ENCODE data around the gene BAG5. TPM values are rescaled to one million over a fixed set of nuclear protein-coding genes. Genes with fewer than 3 reads are reported as not detected.

The BAG5 gene
- total and polyA plus RNA-seq, 8 donors, result 22.7 to 32.1 (median 25.9) TPM

DNA sequence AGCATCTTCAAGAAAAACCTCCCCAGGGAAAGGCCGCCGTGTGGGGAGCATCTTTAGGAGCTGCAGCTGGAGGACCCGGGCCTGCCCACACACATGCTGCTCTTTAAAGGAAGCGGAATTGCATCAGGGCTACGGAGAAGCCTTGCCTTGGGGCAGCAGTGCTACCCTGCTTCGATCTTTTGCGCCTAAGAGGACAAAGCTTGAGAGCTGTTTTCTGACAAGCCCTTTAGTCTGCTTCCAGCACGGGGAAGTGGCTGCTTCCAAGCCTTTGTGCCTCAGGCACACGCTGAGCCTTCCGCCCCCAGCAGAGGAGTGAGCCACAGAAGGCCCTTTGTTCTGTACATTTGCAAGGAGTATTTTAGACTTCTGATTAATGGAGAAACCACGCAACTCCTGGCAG lies 31.8 kb upstream of the BAG5 start:
- TF ChIP-seq, protein P1, sequence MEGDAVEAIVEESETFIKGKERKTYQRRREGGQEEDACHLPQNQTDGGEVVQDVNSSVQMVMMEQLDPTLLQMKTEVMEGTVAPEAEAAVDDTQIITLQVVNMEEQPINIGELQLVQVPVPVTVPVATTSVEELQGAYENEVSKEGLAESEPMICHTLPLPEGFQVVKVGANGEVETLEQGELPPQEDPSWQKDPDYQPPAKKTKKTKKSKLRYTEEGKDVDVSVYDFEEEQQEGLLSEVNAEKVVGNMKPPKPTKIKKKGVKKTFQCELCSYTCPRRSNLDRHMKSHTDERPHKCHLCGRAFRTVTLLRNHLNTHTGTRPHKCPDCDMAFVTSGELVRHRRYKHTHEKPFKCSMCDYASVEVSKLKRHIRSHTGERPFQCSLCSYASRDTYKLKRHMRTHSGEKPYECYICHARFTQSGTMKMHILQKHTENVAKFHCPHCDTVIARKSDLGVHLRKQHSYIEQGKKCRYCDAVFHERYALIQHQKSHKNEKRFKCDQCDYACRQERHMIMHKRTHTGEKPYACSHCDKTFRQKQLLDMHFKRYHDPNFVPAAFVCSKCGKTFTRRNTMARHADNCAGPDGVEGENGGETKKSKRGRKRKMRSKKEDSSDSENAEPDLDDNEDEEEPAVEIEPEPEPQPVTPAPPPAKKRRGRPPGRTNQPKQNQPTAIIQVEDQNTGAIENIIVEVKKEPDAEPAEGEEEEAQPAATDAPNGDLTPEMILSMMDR (IDR thresholded peaks at IDR 0.05), result no peak
- no peaks in the 10 kb centered on the region for H3K27me3 ChIP-seq
- H3K4me3 ChIP-seq, result no peak overlapping the region
- H3K27ac ChIP-seq, result no peak overlapping the region
- H3K36me3 ChIP-seq, result peaks cover 0 to 23% of the 10 kb centered on the region in 2 donors
- ATAC-seq, result peak; percentile 33
- no peaks in the 10 kb centered on the region for H3K9me3 ChIP-seq
- peak in 1 of 4 donors; percentile 35 for DNase-seq
- H3K4me1 ChIP-seq, result no peaks in the 10 kb centered on the region
- intact Hi-C loops (cut with DNase I), result no loop called here

DNA sequence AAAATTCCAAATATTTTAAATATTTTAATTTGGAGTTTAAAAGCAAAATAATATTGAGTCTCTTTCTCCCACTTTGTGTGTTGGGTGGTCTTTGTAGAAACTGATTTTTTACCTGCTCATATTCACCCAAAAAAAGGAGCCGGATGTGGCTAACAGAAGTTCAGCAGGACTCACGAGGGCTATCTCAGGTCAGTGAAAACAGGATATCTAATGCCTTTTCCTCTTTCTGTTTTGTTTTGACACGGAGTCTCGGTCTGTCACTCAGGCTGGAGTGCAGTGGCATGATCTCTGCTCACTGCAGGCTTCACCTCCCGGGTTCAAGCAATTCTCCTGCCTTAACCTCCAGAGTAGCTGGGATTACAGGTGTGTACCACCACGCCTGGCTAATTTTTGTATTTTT lies 31.1 kb upstream of the BAG5 start:
- no peaks in the 10 kb centered on the region for H3K27me3 ChIP-seq
- no peak overlapping the region for H3K4me3 ChIP-seq
- intact Hi-C loops (cut with DNase I), result no loop called here
- H3K4me1 ChIP-seq, result no peaks in the 10 kb centered on the region
- ATAC-seq (no peak), DNase-seq (no peak)
- H3K9me3 ChIP-seq, result no peaks in the 10 kb centered on the region
- H3K27ac ChIP-seq, result no peak overlapping the region
- H3K36me3 ChIP-seq, result peaks cover 0 to 29% of the 10 kb centered on the region in 2 donors
- TF ChIP-seq, protein P1 (IDR thresholded peaks at IDR 0.05), result no peak

DNA sequence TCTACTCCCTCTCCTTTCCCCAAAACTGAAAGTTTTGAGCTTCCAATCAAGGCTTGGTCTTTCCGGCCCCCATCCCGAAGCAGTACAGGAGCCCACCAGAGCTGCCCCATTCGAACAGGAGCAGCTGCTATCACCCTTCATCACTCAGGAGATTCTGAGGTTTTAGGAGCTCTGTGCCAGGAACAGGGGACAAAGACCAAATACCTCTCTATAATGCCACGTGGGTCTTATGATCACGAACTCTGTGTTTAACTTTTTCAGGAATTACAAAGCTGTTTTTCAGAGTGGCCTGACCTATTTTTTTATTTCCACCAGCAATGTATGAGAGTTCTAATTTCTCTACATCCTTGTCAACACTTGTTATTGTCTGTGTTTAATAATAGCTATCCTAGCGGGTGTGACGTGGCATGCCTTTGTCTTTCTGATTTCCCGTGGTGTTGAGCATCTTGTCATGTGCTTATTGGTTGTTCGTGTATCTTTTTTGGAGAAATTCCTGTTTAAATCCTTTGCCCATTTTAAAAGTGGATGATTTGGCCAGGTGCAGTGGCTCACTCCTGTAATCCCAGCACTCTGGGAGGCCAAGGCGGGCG lies 22.0 kb upstream of the BAG5 start:
- Histone ChIP-seq H3K4me3 (no peak overlapping the region), H3K36me3 (peaks cover 0 to 38% of the 10 kb centered on the region in 2 donors), H3K27me3 (no peaks in the 10 kb centered on the region), H3K4me1 (no peaks in the 10 kb centered on the region), H3K27ac (no peak overlapping the region), H3K9me3 (no peaks in the 10 kb centered on the region)
- no peak for ATAC-seq
- TF ChIP-seq, protein P1 (IDR thresholded peaks at IDR 0.05), result no peak
- no peak for DNase-seq
- intact Hi-C loops (cut with DNase I), result no loop called here

DNA sequence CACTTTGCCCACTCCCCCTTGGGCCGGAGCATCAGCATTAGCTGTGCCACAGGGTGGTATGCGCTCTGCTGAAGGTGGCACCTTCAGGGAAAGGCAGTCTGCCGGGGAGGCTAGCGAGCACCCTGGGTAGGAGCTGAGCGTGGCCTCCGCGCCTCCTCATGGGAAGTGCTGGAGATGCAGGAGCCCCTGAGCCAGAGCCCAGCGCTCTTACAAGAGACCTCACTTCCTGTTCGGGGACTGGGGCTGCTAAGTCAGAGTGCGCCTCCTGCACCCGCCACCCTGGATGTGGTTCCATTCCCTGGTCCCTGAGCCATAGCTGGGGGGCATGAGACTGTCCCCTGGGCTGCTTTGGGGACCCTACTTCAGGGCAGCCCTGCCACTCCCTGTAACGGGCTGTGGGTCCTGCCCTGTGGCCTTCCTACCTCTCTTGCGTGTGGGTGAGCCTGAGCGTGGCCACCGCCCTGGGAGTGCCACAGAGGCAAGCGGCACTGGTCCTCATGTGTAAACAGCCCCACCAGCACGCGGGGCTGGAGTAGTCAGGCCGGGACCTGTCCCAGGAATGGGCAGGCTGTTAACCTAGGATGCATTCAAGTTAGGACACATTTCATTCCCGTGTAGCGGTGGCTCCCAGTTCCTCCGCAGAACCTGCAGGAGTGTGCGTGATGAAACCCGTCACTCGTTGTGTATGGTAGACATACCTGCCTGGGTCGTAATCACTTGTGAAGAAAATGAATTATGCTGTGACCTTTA lies 19.7 kb upstream of the BAG5 start:
- Histone ChIP-seq H3K36me3 (peaks cover 0 to 38% of the 10 kb centered on the region in 2 donors), H3K27ac (no peak overlapping the region), H3K4me3 (no peak overlapping the region), H3K9me3 (no peaks in the 10 kb centered on the region), H3K4me1 (peaks cover 0 to 10% of the 10 kb centered on the region in 2 donors), H3K27me3 (no peaks in the 10 kb centered on the region)
- no peak for ATAC-seq
- TF ChIP-seq, protein P1 (IDR thresholded peaks at IDR 0.05), result no peak
- intact Hi-C loops (cut with DNase I), result no loop called here
- no peak for DNase-seq

DNA sequence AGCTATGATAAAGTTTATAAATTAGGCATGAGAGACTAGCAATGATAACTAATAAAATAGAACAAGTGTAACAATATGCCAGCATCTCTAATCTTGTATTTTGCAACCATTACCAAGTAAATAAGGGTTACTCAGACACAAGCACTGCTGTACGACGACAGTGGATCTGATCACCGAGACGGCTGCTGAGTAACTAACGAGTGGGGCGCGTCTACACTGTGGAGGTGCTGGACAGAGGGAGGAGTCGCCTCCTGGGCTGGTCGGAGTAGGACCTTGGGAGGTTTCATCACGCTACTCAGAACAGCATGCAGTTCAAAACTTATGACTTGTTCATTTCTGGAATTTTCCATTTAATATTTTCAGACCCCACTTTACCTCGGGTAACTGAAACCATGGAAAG lies 18.7 kb upstream of the BAG5 start:
- TF ChIP-seq, protein P1 (IDR thresholded peaks at IDR 0.05), result no peak
- Histone ChIP-seq H3K27ac (no peak overlapping the region), H3K36me3 (peaks cover 0 to 42% of the 10 kb centered on the region in 2 donors), H3K4me3 (no peak overlapping the region), H3K9me3 (no peaks in the 10 kb centered on the region), H3K4me1 (peaks cover 3 to 19% of the 10 kb centered on the region in 2 donors), H3K27me3 (no peaks in the 10 kb centered on the region)
- DNase-seq (no peak), ATAC-seq (no peak)
- intact Hi-C loops (cut with DNase I), result no loop called here
